SKM-1 (cell line): ENCODE results near the gene EPB41L2.

Source experiments
- DNase-seq: peaks from one replicate; lab custom pipeline; 2025; ENCODE audit not compliant: unreplicated experiment; lab: John Stamatoyannopoulos, UW

The EPB41L2 gene

DNA sequence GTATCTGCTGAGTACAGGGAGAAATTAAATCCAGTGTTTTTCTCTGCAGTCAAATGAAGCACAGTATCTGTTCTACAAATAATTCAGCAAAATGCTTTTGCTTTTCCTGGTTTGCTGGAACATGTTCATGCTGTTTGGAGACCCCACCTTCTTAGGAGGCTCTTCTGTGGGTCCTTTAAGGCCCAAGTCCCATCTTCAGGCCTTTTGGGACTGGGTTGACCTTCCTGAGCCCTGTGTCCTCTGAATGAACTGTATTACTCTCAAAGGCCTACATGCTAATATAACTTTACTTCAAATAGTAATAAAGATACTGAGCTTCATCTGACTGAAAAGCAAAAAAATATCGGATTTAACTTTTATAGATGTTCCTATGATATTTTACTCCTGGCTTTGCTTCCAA is 216.5 kb downstream of the EPB41L2 start:
- no peak for DNase-seq

DNA sequence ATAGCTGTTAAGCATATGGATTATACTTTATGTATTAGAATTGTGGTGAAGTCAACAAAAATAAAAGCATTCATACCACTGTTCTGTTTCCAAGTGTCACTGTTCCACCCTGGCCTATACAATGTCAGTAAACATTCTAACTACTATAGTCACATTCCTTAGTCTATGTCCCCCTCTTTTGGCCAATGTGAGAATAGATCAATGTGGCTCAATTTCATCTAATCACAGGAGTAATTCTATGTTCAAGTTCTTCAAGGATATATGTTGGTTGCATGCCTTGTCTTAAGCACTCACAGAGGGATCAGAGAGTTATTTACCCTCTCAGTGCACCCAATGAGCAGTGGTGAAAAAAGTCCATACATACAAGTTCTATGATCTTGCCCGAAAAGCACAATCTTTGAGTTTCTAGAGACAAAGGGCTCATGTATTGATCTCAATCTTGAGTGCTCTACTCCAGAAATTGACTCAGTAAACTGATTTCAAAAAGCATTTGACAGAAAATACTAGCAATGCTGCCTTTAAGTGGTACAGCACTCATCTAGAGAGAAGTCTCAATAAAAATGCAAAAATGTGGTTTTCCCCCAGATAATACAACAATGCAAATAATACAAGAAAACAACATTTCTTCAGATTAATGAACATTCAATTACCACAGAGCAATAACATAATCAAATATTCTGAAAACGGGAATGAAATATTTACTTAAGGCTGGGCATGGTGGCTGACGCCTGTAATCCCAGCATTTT is 219.3 kb downstream of the EPB41L2 start:
- peak; percentile 16 for DNase-seq

DNA sequence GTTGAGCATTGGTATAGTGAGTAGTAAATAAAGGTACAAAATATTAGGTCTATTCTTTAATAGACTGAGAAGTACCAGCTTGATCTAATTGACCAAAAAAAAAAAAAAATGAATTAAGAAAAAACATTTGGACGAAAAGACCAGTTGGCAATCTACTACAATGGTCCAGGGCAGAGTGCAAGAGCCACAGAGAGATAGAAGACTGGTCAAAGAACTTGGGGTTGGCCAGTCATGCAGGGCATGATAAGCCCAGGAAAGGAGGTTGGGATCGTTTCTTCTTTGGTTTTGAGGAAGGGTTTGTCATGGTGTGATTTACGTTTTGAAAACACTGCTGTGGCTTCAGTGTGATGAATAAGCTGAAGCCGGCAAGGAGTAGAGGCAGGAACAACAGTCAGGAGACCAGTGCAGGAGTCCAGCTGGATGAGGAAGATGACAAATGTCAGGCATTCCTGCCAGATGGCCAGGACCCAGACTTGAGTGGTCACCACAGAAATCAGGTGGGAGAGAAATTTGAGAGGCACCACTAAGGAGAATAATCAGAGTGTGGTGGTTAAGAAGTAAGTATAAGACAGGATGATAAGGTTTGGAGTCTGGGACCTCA is 221.8 kb downstream of the EPB41L2 start:
- no peak for DNase-seq

DNA sequence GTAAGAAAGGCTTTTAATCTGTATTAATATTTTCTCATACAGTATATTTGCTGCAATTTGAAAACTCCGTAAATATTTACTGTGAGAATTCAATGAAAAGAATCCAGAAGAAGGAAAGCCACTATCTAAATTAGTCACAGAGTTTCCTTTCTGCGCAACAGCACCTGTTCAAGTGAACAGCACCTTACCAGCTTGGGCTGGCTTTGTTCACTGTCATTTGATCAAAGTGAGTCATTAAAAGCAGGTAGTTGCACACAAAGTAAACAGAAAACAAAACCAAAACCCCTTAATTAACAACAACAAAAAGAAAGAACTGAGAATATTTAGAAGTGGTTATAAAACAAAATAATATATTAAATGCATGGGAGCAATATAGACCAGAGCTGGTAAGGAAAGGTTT is 223.0 kb downstream of the EPB41L2 start:
- no peak for DNase-seq

DNA sequence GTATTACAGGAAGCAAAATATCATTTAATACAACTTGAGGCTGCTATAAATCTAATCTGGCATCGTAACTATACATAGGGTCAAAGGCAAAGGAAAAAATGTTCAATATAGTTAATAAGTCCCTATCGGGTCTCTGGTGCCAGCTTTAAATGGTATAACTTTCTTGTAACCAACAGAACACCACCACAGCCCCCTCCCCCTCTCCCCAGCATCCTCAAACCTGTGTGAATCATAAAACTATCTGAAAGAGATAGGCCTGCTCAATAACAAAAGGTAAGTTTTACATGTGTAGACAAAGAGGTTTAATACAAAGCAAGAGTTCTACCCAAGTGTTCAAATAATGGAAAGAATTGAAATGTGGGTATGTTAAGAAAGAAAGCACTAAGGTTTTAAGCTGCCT is 223.7 kb downstream of the EPB41L2 start:
- DNase-seq = no peak

DNA sequence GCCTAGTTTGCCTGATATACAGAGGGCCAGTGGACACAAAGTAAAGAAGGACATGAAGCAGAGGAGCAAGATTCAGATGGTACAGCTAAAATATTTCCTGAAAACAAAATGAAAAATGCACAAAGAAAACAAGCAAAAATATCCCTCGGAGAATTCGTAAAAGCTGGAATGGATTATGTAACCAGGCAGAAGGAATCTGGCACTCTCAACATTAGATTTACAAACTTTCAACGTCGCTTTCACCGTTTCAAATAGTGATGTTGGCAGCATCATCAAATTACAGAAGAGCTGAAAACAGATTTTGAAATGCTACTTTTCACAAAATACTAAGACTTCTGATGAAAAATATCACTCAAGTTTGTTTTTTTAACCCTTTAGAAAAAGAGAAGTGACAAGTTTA is 224.1 kb downstream of the EPB41L2 start:
- DNase-seq = no peak

DNA sequence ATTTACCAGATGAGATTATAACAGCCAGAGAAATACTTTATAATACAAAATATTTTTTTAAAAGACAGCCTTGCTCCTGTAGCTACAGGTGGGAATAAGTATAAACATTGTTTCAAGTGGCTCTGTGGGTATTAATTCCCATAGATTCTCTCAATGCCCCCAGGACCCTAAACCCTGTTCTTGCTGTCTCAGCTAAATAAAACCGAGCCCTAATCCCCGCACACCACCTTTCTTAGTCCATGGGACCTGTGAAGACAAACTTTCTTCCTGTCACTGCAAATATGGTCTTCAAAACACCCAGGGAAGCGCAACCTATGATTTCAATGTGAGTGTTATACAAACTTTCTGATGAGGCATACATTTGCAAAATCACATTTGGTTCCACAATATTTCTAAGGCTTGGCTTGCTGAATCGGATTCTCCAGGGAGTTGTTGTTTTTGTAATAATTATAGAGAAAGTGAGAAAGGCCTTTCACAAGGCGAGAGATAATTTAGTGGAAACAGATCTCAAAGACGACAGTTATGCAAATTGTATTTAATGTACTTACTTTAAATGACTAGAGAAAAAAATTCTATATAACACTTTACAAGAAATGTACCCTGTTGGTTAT is 224.7 kb downstream of the EPB41L2 start:
- no peak for DNase-seq

DNA sequence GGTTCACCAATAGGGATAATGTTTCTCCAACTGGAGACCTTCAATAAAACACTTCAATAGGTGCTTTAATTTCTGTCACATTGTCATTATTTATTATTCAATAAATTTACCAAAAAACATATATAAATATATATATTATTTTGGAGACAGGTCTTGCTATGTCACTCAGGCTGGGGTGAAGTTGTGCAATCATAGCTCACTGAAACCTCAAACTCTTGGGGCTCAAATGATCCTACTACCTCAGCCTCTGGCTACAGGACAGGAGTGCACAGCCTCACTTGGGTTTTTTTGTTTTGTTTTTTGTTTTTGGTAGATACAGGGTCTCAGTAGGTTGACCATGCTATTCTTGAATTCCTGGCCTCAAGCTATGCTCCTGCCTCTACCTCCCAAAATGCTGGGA is 226.0 kb downstream of the EPB41L2 start:
- DNase-seq = no peak

DNA sequence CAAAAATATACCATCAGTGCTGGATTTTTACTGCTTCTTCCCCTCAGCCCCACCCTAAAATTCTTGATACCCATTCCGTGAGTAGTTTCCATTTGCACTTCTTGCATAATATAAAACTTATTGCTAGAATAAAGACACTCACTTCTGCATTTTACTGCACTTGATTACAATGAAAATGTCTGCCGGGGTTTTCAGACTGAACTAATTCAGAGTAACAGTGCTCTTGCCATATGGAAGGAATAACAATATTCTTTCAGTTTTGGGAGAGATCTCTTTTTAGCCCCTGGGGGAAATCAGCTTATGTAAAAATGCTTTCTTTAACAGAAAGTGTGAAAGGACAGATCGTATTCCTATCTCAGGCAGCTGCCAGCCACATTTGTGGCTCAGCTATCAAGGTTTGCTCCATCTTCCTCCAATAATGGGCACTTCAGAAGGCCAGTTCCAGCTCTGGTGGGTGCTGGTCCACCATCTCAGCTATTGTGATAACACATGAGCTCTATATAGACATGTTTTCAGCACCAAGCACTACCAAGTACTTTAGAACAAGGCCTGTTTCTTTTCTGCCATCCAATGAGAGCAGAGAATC is 226.9 kb downstream of the EPB41L2 start:
- DNase-seq = no peak

DNA sequence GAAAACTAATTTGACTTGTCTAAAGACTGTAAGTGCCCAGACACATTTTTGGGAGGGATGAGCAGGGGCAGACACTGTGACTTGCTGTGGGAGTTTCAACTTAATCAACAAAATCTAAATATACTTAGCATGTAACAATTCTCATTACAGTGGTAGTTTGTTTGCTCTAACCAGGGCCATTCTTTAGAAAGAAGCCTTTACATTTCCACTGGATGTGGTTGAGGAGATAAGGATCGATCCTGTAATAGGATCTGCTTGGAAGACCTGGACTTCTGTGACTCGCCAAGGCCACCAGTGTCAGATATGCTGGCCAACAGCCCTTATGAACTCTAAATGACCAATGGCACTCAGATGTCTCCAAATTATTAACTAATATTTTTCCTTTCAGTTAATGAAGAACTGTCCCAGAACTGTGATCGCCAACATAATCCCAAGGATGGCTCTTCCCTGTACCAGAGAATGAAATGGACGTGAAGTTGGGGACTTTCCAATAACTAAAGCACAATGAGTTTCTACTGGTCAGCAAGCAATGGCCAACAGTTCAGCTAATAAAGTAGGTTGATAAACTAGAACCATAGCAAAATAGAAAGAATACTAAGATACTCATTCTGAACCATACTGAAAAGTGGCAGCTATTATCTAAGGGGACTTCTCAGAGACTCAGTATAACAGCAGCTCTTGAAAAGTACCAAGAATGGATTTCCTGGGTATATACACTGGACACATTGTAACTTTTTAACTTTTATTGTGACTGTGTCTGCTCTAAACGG is 228.4 kb downstream of the EPB41L2 start:
- no peak for DNase-seq

DNA sequence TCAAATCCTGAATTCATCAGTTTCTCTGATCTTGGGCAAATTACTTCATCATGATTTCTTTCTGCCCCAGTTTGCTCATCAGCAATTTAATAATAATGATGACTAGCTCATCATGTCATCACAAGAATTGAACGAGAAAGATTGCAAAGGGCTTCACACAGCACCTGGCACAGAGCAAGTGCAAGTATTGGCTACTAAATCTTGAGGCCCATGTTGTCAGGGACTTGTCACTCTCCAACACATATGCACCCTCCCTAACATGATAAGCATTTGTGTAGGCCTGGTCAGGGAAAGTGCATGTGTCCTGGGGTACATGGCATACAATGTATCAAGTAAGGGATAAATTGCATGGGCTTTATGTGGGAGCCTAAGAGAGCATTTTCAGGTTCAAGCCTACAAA is 229.5 kb downstream of the EPB41L2 start:
- DNase-seq = no peak

DNA sequence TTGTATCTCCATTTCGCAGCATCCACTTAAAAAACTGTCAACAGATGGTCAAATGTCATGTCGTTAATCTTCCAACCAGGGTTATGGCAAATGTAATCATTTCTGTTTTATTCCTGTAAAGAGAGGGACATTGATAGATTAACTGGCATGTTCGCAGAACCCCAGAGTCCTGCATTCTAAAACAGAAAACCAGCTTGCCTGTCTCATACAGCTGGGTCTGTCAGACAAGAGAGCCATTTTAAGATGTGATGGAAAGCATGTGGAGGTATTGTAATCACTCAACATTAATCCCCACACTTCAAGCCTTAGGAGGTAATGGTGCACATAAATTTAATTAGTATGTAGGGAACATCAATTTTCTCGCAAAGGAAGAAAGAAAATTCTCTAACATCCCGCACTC is 231.4 kb downstream of the EPB41L2 start:
- no peak for DNase-seq

DNA sequence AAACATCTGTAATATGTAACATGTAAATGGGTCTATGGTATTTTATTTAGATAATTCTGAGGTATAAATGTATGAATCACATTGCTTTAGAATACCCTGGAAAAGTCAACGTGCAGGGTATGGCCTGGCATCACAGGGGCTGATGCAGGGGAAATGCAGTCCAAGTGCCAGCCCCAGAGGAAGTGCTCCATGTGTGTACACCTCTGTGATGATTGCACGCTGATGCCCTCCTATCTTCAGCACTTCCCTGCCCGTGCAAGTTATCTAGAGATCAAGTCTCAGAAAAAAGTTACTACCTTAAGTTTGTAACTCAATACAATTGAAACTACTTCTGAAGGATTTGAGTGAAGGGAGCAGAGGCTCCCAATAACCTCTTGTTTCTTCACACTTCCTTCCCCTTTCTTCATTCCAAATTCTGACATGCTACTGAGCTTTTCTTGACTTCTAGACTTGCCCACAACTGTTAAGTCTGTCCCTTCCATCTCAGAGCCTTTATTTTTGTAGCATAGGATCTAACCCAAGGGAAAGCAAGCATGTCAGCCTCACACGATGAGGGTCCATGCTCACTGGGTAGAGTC is 233.6 kb downstream of the EPB41L2 start:
- peak; percentile 33 for DNase-seq

DNA sequence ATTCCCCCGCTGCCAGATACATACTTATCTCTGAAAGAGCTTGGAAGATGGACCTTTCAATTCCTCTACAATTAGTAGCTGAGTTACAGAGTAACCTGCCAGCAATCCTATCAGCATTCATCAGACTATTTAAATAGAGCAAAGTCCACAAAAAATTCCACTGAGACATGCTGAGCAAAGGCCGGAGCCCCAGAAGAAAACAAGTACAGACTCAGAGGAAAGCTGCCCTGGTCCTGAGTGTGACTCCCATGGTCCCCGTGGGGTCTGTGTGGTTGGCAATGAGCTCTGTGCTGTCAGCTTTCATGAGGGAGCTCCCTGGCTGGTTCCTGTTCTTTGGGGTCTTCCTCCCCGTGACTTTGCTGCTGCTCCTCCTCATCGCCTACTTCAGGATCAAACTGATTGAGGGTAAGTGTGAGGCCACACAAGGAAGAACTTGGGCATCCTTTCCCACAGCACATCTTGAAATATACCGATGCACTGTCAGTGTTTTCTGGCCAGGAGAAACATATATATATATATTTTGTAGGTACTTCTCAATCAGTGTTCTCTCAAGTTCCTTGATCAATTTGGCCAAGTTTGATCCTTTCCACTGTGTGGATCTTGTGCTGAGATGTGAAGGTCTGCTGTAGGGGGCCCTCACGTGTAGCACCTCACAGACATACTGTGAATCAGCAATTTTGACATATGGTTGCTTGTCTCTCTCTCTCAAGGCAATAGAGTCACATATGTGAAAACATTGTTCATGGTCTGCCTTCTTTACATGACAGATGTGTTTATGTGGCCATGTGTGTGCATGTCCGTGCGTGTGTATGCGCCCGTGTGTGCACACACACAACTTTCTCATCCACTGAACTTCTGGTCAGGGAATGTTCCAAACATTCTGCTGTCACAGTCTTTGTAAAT is 235.5 kb downstream of the EPB41L2 start, which contains the start of gene SMLR1:
SMLR1 (plus strand) TSS at position 160 of the 903 bp plus-strand sequence; CDS start at position 168, 8 bp downstream.
- no peak for DNase-seq

DNA sequence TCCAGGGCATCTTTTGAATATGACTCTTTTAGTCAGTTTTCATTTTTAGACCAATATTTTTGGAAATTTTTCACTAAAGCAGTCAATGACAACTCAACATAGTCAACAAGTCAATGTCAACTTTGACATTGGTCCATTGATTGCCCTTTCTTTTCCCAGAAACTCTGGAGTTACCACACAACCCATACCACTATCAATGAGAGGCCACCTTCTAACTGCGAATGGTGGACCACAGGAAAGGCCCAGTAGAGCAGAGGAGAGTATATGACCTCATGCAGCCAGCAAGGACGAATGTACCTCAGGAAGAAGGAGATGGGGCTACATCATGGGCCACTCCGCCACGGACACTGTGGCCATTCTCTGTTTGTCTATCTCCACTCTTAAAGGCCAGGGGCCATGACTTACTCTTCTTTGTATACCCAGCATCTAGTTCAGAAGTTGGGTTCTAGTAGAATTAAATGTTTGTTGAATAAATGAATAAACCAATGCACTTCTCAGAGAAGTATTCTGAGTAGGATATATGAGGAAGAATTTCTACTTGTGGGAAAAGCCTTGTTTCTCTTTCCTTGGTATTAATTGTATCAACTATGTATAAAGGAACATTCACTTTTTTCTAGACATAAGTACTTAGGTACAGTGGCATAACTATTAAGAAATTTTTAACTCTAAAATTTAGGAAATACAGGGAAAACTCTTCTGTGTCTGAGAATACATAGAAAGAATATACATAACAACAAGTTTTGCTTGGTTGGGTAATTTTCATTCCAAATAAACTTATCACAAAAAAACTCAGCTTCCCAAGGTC is 236.4 kb downstream of the EPB41L2 start:
- no peak for DNase-seq

DNA sequence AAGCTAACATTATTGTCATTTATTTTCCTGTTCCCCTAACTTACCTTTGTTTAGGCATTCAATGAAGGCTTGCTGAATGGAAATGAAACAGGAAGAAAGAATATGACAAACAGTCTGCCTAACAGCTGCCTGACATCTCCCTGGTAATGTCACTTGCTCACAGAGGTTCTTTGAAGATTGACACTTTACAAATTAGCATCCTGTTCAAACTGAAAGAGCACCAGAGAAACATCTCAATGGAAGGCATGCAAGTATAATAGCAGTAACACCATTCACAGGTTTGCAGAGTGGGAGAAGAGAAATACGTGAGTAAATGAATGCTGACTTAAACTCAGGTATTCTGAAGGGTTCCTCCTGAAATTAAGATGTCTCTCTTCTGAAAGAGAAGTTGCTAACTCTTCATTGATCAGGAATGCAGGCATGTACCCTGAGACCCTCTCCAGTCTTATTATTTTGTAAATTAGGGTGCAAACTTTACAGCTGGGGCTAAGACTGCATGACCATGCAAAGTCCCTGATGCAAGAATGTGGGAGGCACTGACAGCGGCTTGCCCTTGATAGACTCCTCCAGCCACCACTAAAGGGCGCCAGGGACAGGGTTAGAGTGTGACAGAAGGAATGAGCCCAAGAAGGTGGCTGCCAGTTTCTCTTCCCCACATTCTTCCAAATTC is 237.1 kb downstream of the EPB41L2 start:
- DNase-seq = no peak

DNA sequence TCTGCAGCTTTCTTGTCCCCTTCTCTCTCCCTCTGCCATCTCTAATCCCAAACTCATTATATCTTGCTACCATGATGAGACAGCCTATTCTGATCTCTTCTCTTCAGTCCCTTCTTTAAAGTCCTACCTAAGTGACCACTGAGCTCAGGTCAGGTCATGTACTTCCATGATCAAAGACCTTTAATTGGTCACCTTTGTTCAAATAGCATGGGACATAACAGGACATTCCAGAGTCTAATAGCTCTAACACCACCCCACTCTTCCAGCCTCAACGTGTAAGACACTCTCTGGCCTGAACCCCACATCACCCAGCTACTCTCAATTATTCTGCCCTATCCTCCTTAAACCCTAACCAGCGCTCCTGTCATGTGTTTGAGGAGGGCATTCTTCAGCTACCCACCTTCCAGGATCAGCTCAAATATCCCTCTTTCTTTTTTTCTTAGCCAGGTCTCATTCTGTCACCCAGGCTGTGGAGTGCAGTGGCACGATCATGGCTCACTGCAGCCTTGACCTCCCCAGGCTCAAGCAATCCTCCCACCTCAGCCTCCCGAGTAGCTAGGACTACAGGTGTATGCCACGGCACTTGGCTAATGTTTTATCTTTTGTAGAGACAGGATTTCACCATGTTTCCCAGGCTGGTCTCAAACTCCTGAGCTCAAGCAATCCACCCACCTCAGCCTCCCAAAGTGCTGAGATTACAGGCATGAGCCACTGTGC is 237.9 kb downstream of the EPB41L2 start:
- DNase-seq = no peak

DNA sequence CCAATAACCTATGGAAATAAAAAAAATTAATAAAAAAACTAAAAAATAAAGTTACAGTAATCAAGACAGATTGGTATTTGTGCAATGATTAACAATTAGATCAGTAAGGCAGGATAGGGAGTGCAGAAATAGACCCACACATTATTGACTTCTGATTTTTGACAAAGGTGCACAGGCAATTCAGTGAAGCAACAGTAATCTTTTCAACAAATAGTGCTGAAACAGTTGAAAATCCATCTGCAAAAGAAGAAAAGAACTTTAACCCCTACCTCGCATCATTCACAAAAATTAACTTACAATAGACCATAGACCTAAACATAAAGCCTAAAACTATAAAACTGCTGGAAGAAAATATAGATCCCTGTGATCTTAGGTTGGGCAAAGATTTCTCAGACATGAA is 240.3 kb downstream of the EPB41L2 start:
- DNase-seq = no peak
